Transverse colon (tissue), 4 donors: ENCODE measurements around the gene RUFY3. TPM values are rescaled to one million over a fixed set of nuclear protein-coding genes. Genes with fewer than 3 reads are reported as not detected.
"Not testable (repeated sequence)": the region's sequence is repeated elsewhere in the genome, so short reads cannot be mapped to it uniquely, and the experiment has no call there.

Source experiments
- DNase-seq: peaks from one replicate; pipeline ENCODE4 v3.0.0-alpha.2; 2019
- H3K27ac ChIP-seq, 4 donors: fragments of 200-600 bp; sonication (generic); 2 replicates each; pipeline ENCODE4 v1.5.1; 2016 to 2018; ENCODE audit warnings: inconsistent platforms in 4 of 4
- H3K27me3 ChIP-seq: fragments of 200-600 bp; sonication (generic); 2 replicates; pipeline ENCODE4 v1.5.1; 2017; ENCODE audit warnings: inconsistent platforms
- H3K36me3 ChIP-seq, 4 donors: fragments of 200-600 bp; sonication (generic); 2 replicates each; pipeline ENCODE4 v1.5.1; 2017 to 2019; ENCODE audit warnings: inconsistent platforms in 4 of 4
- H3K4me1 ChIP-seq, 4 donors: fragments of 200-600 bp; sonication (generic); 2 replicates each; pipeline ENCODE4 v1.5.1; 2017 to 2020; ENCODE audit warnings: inconsistent platforms in 4 of 4
- H3K4me3 ChIP-seq, 4 donors: fragments of 200-600 bp; sonication (generic); 1 replicate in 1 of 4; 2 replicates in 3 of 4; pipeline versions ENCODE4 v1.5.1 to v1.6.1; 2017 to 2019; ENCODE audit warnings: inconsistent platforms in 4 of 4
- H3K9me3 ChIP-seq, 2 donors: fragments of 200-600 bp; sonication (generic); 2 replicates each; pipeline ENCODE4 v1.5.1; 2017 to 2019; ENCODE audit warnings: inconsistent platforms in 2 of 2
- EP300 ChIP-seq: sonication (generic); formaldehyde crosslinking; IDR thresholded peaks from one replicate; pipeline ENCODE4 v1.6.1; 2017; ENCODE audit warnings: antibody characterized with exemption, low read depth
- POLR2A ChIP-seq: fragments of 450-650 bp; IDR thresholded peaks from one replicate; pipeline ENCODE4 v1.6.1; 2016; ENCODE audit warnings: antibody characterized with exemption, mild to moderate bottlenecking, moderate library complexity
- POLR2AphosphoS5 ChIP-seq, 3 donors: sonication (generic); formaldehyde crosslinking; IDR thresholded peaks; one replicate each; pipeline ENCODE4 v1.6.1; 2016; ENCODE audit warnings: antibody characterized with exemption in 3 of 3
- WGBS, 2 donors: methylation state at CpG; one replicate each; pipeline ENCODE4 v1.1.5; 2018; ENCODE audit warnings: low coverage in 1 of 2; 5-methylcytosine and 5-hydroxymethylcytosine counted together
- in situ Hi-C, 4 donors: fragments of 200-750 bp; cut with MboI; loops; one replicate each; pipeline versions ENCODE4 v1.15.0 to v1.15.1; 2017; ENCODE audit warnings: low sequenced_read_pairs in 3 of 4, low pct_ligation_motif_present in 1 of 4, low pct_unique_long_range_greater_than_20kb in 1 of 4
- intact Hi-C: fragments of 100-400 bp; cut with DNase I; formaldehyde crosslinking; loops from one replicate; pipeline ENCODE4 v1.15.1; 2023; ENCODE audit warnings: low total_unique reads
- total RNA-seq, 4 donors: library from RNA; depleted of rRNA; stranded (reverse); fragments of >200 nt; gene quantifications; one replicate each; pipeline ENCODE4 v1.1.0, GENCODE V29; 2016
- TF ChIP-seq, protein P1 (sequence below), 5 experiments: fragments of 200-600 bp in 3 of 5; fragments of 450-650 bp in 2 of 5; sonication (generic) in 3 of 5; IDR thresholded peaks; 1 replicate in 2 of 5; 2 replicates in 3 of 5; pipeline ENCODE4 v1.5.1; 2016 to 2017; ENCODE audit warnings: antibody characterized with exemption in 5 of 5, inconsistent platforms in 3 of 5, mild to moderate bottlenecking in 2 of 5, moderate library complexity in 1 of 5

RUFY3 gene
- total RNA-seq, 4 donors from 2014 or later, result 39.6 to 93.9 (median 50.8) TPM

DNA sequence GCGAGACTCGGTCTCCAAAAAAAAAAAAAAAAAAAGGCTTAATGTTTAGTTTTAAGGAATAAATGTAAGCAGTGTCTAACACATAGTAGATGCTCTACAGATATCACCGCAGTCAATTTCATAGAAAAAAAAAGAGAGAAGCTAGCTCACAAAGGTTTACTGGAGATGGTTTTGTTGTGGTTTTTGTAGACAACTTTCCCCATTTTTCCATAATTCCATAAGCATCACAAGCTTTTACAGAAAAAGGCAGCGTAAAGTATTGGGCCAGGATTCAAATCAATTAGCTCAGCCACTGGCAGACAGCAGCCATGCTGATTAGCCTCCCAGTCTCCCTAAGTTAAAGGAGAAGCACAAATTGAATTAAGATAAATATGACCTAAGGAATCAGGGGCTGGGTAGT, 116.4 kb downstream of the RUFY3 start:
- intact Hi-C loops (loop anchor here (5.0 kb wide), 1 partner anchor 1729 kb away; the partner anchor contains the start of gene ADAMTS3), in situ Hi-C loops (loop anchor here in 1 of 4 donors (25.0 kb wide), 1 partner anchor 174 kb away; no protein-coding TSS in a partner anchor)
- no peak for DNase-seq
- Histone ChIP-seq H3K4me1 (peaks cover 4 to 32% (median 8%) of the 10 kb centered on the region in 4 donors), H3K36me3 (peaks cover 0 to 16% (median 2%) of the 10 kb centered on the region in 4 donors), H3K27ac (peak overlapping the region; percentile 95 to 99 (median 98)), H3K27me3 (no peaks in the 10 kb centered on the region), H3K9me3 (no peaks in the 10 kb centered on the region), H3K4me3 (peak overlapping the region; percentile 82 to 98 (median 90))
- TF ChIP-seq, protein P1, sequence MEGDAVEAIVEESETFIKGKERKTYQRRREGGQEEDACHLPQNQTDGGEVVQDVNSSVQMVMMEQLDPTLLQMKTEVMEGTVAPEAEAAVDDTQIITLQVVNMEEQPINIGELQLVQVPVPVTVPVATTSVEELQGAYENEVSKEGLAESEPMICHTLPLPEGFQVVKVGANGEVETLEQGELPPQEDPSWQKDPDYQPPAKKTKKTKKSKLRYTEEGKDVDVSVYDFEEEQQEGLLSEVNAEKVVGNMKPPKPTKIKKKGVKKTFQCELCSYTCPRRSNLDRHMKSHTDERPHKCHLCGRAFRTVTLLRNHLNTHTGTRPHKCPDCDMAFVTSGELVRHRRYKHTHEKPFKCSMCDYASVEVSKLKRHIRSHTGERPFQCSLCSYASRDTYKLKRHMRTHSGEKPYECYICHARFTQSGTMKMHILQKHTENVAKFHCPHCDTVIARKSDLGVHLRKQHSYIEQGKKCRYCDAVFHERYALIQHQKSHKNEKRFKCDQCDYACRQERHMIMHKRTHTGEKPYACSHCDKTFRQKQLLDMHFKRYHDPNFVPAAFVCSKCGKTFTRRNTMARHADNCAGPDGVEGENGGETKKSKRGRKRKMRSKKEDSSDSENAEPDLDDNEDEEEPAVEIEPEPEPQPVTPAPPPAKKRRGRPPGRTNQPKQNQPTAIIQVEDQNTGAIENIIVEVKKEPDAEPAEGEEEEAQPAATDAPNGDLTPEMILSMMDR (IDR thresholded peaks at IDR 0.05), result no peak
- no peak for TF ChIP-seq POLR2AphosphoS5 (IDR thresholded peaks at IDR 0.05)
- TF ChIP-seq POLR2A, result no peak
- TF ChIP-seq EP300, result no peak
- WGBS, 2 donors, result 9 to 16% methylated on average over 4 of the region's 4 CpGs

DNA sequence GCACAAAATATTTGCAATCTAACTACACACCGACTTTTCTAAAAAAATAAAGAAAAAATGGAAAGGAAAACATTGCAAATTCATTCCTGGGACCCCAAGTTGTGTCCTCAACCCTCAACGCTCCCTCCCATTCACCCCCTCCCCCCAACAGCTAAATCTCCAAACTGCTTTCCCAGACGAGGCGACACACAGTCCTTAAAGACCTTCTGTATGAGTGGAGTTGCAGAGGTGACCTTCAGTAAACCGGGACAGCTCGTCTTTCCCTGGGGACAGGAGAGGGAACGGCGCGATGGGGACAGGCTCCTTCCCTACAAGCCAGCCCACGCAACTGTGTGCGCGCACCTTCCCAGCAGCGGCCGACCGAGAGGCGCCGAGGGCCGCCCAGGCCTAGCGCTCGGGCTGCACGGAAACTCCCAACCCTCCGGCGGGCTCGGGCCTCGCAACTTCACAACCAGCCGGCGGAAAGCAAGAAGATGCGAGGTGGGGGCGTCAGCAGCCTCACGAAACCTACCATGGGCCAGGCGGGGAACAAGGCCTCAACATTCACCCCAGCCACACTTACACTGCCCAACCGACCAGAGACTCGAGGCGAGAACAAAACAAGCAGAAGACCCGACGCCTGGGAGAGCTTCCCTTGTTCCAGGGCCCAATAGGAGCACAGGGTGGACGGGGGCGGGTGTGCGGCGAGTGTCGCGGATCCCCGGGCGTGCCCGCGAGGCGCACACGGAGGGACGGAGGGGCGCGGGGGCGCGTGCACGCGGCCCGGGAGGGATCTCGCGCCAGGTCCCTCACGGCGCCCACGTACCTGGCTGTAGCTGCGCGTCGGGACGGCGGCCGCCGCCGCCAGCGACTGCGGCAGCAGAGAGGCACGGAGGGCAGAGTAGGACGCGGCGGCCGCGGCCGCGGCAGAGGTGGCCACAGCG, 117.2 kb downstream of the RUFY3 start:
- peaks cover 0 to 10% (median 2%) of the 10 kb centered on the region in 4 donors for H3K36me3 ChIP-seq
- TF ChIP-seq POLR2AphosphoS5 (IDR thresholded peaks at IDR 0.05) (peak in 2 of 3 donors; percentile 6 to 11), POLR2A (peak; percentile 48), EP300 (no peak)
- TF ChIP-seq, protein P1 (IDR thresholded peaks at IDR 0.05), result no peak
- WGBS, 2 donors, result 0% methylated on average over 2 to 68 of the region's 80 CpGs
- H3K9me3 ChIP-seq, result no peaks in the 10 kb centered on the region
- peaks cover 4 to 26% (median 8%) of the 10 kb centered on the region in 4 donors for H3K4me1 ChIP-seq
- no peaks in the 10 kb centered on the region for H3K27me3 ChIP-seq
- H3K4me3 ChIP-seq, result peak overlapping the region; percentile 82 to 98 (median 90)
- in situ Hi-C loops (loop anchor here in 1 of 4 donors (25.0 kb wide), 1 partner anchor 173 kb away; no protein-coding TSS in a partner anchor), intact Hi-C loops (loop anchor here (5.0 kb wide), 1 partner anchor 1728 kb away; the partner anchor contains the start of gene ADAMTS3)
- H3K27ac ChIP-seq, result peak overlapping the region; percentile 95 to 99 (median 98)
- peak; percentile 72 for DNase-seq

DNA sequence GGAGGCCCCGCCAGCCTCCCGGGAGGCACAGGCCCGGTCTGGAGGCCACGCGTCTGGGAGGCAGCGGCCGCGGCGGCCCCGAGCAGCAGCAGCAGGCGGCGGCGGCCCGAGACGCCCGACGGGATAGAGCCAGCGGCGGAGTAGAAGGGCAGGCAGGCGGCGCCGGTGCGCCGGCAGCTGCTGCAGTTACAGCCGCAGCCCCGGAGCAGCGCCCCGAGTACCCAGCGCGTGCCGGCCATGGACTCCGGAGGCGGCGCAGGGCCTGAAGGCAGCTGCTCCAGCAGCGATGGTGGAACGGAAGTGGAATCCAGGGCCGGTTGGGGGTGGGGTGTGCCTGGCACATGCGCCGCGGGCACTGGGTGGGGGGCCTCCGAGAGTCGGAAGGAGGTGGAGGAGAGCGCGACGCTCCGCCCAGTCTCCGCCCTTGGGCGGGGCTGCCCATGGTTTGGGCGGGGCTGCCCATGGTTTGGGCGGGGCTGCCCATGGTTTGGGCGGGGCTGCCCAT, 117.9 kb downstream of the RUFY3 start, which contains the start of gene GRSF1:
TSS of gene GRSF1 (minus strand) at position 302 of the 505 bp plus-strand sequence. CDS start at position 239, 63 bp downstream.
- in situ Hi-C loops (loop anchor here in 1 of 4 donors (25.0 kb wide), 1 partner anchor 173 kb away; no protein-coding TSS in a partner anchor), intact Hi-C loops (loop anchor here (5.0 kb wide), 1 partner anchor 1728 kb away; the partner anchor contains the start of gene ADAMTS3)
- no peaks in the 10 kb centered on the region for H3K9me3 ChIP-seq
- DNase-seq, result peak; percentile 96
- H3K27me3 ChIP-seq, result no peaks in the 10 kb centered on the region
- WGBS, 2 donors, result 1% methylated on average over 18 of the region's 51 CpGs; no CpG with 5 or more reads in 1 of the 2 donors
- H3K4me1 ChIP-seq, result peaks cover 4 to 26% (median 8%) of the 10 kb centered on the region in 4 donors
- H3K4me3 ChIP-seq, result peak within 1 kb of the TSS; percentile 82 to 98 (median 90)
- H3K27ac ChIP-seq, result peak within 1 kb of the TSS; percentile 95 to 99 (median 98)
- TF ChIP-seq POLR2A (peak; percentile 80), EP300 (no peak), POLR2AphosphoS5 (IDR thresholded peaks at IDR 0.05) (peak; percentile 84 to 90 (median 87))
- H3K36me3 ChIP-seq, result peaks cover 0 to 5% (median 2%) of the 10 kb centered on the region in 4 donors

DNA sequence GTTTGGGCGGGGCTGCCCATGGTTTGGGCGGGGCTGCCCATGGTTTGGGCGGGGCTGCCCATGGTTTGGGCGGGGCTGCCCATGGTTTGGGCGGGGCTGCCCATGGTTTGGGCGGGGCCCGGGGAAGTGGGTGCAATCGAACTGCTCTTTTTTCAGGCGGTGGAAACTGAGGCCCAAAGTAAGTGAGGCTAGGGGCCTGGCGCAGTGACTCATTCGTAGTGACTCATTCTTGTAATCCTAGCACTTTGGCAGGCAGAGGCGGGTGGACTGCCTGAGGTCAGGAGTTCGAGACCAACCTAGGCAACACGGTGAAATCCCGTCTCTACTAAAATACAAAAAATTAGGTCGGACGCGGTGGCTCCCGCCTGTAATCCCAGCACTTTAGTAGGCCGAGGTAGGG, 118.4 kb downstream of the RUFY3 start:
- H3K4me1 ChIP-seq, result peaks cover 4 to 26% (median 8%) of the 10 kb centered on the region in 4 donors
- H3K4me3 ChIP-seq, H3K9me3 ChIP-seq, intact Hi-C loops, H3K27me3 ChIP-seq, H3K36me3 ChIP-seq: not testable (repeated sequence)
- 50% methylated on average over 16 of the region's 20 CpGs; no CpG with 5 or more reads in 1 of the 2 donors for WGBS, 2 donors
- H3K27ac ChIP-seq, result peak overlapping the region; percentile 12 to 56 (median 44)
- TF ChIP-seq POLR2AphosphoS5 (IDR thresholded peaks at IDR 0.05), result peak in 1 of 3 donors; percentile 4
- in situ Hi-C loops, result loop anchor here in 1 of 4 donors (25.0 kb wide), 1 partner anchor 172 kb away; no protein-coding TSS in a partner anchor
- DNase-seq, result peak; percentile 62

DNA sequence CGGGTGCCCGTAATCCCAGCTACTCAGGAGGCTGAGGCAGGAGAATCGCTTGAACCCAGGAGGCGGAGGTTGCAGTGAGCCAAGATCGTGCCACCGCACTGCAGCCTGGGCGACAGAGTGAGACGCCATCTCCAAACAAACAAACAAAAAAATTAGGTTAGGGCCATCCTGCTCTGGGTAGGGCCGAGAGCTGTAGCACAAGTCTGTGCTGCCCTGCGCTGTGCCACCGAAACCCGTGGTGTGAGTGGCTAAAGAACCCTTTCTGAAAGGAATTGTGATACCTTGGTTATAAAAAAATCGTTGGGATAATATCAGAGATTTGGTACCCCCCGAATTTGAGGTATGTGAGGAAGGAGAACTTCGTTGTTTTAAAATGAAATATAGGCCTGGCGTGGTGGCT, 118.9 kb downstream of the RUFY3 start:
- WGBS, 2 donors, result 92 to 100% methylated on average over 3 to 16 of the region's 16 CpGs
- H3K4me3 ChIP-seq, H3K36me3 ChIP-seq, DNase-seq, H3K27me3 ChIP-seq, H3K9me3 ChIP-seq, intact Hi-C loops: not testable (repeated sequence)
- Histone ChIP-seq H3K4me1 (peaks cover 4 to 26% (median 8%) of the 10 kb centered on the region in 4 donors), H3K27ac (peak overlapping the region in 3 of 4 donors; percentile 12 to 56 (median 52))
- in situ Hi-C loops, result loop anchor here in 1 of 4 donors (25.0 kb wide), 1 partner anchor 172 kb away; no protein-coding TSS in a partner anchor
